ENCODE results near the gene KRTAP5-4. TPM values are rescaled to one million over a fixed set of nuclear protein-coding genes. Genes with fewer than 3 reads are reported as not detected.
"Not testable (repeated sequence)": the region's sequence is repeated elsewhere in the genome, so short reads cannot be mapped to it uniquely, and the experiment has no call there.

Gene KRTAP5-4
- polyA plus RNA-seq, 4 donors = not detected

- peaks cover 0 to 1% (median 0%) of the 10 kb centered on the region in 3 donors for H3K27me3 ChIP-seq (ENCODE audit: control insufficient read depth in 3 of 3, insufficient read depth in 3 of 3, low read length in 3 of 3)
- no peak overlapping the region for H3K27ac ChIP-seq (ENCODE audit: low read depth in 1 of 3, low read length in 2 of 3)
- H3K9me3 ChIP-seq (ENCODE audit: control insufficient read depth in 2 of 2, insufficient read depth in 1 of 2, low read depth in 1 of 2, low read length in 1 of 2) = no peaks in the 10 kb centered on the region
- no peak for FAIRE-seq
- H3K36me3 ChIP-seq (ENCODE audit: control insufficient read depth in 3 of 3, insufficient read depth in 2 of 3, low read depth in 1 of 3, low read length in 3 of 3) = no peaks in the 10 kb centered on the region
- no peak overlapping the region for H3K4me3 ChIP-seq (ENCODE audit: low read depth in 1 of 3, low read length in 3 of 3)
- 64 to 77% (median 74%) methylated on average over 5 of the region's 5 CpGs for WGBS, 3 donors
- DNase-seq = no peak
- peaks cover 0 to 29% (median 0%) of the 10 kb centered on the region in 3 donors for H3K4me1 ChIP-seq (ENCODE audit: control insufficient read depth in 3 of 3, insufficient read depth in 2 of 3, low read depth in 1 of 3, low read length in 2 of 3)
These were observed 29.0 kb upstream of the KRTAP5-4 start for GRCh38 chr11:1650918-1651262.

DNA sequence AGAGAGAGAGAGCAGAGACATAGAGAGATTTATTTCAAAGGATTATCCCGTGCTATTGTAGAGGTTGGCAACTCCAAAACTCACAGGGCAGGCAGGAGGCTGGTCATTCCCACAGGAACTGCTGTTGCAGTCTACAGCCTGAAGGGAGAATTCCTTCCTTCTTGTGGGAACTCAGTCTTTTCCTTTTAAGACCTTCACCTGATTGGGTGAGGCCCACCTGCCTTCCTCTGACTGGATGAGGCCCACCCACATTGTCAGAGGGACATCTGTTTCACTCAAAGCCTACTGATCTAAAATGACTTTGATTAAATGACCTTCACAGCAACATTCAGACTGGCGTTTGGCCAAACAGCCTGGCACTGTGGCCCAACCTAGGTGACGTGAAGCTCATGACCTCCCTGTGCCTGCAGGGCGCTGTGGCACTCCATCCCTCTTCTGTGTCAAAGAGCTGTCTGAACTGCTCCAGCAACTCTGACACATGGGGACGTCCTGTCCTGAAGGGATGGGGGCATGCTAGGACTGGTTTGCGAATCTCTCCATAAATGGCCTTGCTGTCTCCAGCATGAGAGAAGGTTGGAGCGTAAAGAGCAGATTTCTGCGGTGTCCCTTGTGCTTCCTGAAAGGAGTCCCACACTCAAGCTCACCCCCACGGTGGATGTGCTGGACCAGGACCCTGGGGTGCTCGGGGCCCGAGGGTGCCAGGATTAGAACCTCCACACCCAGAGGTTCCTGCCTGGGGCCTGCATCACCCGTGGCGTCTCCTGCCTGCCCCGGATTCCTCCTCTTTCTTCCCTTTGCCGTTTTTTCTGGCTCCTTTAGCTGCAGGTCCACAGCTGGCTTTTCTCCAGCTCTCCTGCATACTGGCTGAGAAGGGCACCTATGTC is 28.3 kb upstream of the KRTAP5-4 start:
- H3K27ac ChIP-seq (ENCODE audit: low read depth in 1 of 3, low read length in 2 of 3) = no peak overlapping the region
- no peak overlapping the region for H3K4me3 ChIP-seq (ENCODE audit: low read depth in 1 of 3, low read length in 3 of 3)
- WGBS, 3 donors = 72 to 83% (median 75%) methylated on average over 15 of the region's 15 CpGs
- DNase-seq (no peak), FAIRE-seq (no peak)
- H3K9me3 ChIP-seq (ENCODE audit: control insufficient read depth in 2 of 2, insufficient read depth in 1 of 2, low read depth in 1 of 2, low read length in 1 of 2) = no peaks in the 10 kb centered on the region
- H3K4me1 ChIP-seq (ENCODE audit: control insufficient read depth in 3 of 3, insufficient read depth in 2 of 3, low read depth in 1 of 3, low read length in 2 of 3) = peaks cover 0 to 23% (median 0%) of the 10 kb centered on the region in 3 donors
- H3K27me3 ChIP-seq (ENCODE audit: control insufficient read depth in 3 of 3, insufficient read depth in 3 of 3, low read length in 3 of 3) = peaks cover 0 to 1% (median under 1%) of the 10 kb centered on the region in 3 donors
- no peaks in the 10 kb centered on the region for H3K36me3 ChIP-seq (ENCODE audit: control insufficient read depth in 3 of 3, insufficient read depth in 2 of 3, low read depth in 1 of 3, low read length in 3 of 3)

GRCh38 chr11:1648653-1649420 is 26.9 kb upstream of the KRTAP5-4 start:
- DNase-seq (no peak), FAIRE-seq (no peak)
- H3K4me3 ChIP-seq (ENCODE audit: low read depth in 1 of 3, low read length in 3 of 3) = no peak overlapping the region
- H3K27me3 ChIP-seq (ENCODE audit: control insufficient read depth in 3 of 3, insufficient read depth in 3 of 3, low read length in 3 of 3) = peaks cover 0 to 2% (median 1%) of the 10 kb centered on the region in 3 donors
- H3K36me3 ChIP-seq (ENCODE audit: control insufficient read depth in 3 of 3, insufficient read depth in 2 of 3, low read depth in 1 of 3, low read length in 3 of 3) = no peaks in the 10 kb centered on the region
- no peaks in the 10 kb centered on the region for H3K9me3 ChIP-seq (ENCODE audit: control insufficient read depth in 2 of 2, insufficient read depth in 1 of 2, low read depth in 1 of 2, low read length in 1 of 2)
- peaks cover 0 to 9% (median 0%) of the 10 kb centered on the region in 3 donors for H3K4me1 ChIP-seq (ENCODE audit: control insufficient read depth in 3 of 3, insufficient read depth in 2 of 3, low read depth in 1 of 3, low read length in 2 of 3)
- 79 to 86% (median 80%) methylated on average over 28 of the region's 28 CpGs for WGBS, 3 donors
- no peak overlapping the region for H3K27ac ChIP-seq (ENCODE audit: low read depth in 1 of 3, low read length in 2 of 3)

- Histone ChIP-seq H3K9me3 (ENCODE audit: control insufficient read depth in 2 of 2, insufficient read depth in 1 of 2, low read depth in 1 of 2, low read length in 1 of 2) (no peaks in the 10 kb centered on the region), H3K4me3 (ENCODE audit: low read depth in 1 of 3, low read length in 3 of 3) (no peak overlapping the region), H3K4me1 (ENCODE audit: control insufficient read depth in 3 of 3, insufficient read depth in 2 of 3, low read depth in 1 of 3, low read length in 2 of 3) (peaks cover 0 to 7% (median 0%) of the 10 kb centered on the region in 3 donors), H3K27ac (ENCODE audit: low read depth in 1 of 3, low read length in 2 of 3) (no peak overlapping the region), H3K36me3 (ENCODE audit: control insufficient read depth in 3 of 3, insufficient read depth in 2 of 3, low read depth in 1 of 3, low read length in 3 of 3) (no peaks in the 10 kb centered on the region), H3K27me3 (ENCODE audit: control insufficient read depth in 3 of 3, insufficient read depth in 3 of 3, low read length in 3 of 3) (peaks cover 0 to 2% (median 1%) of the 10 kb centered on the region in 3 donors)
- no peak for FAIRE-seq
- 83 to 90% (median 88%) methylated on average over 35 of the region's 35 CpGs for WGBS, 3 donors
- DNase-seq = no peak
These were observed 26.1 kb upstream of the KRTAP5-4 start for GRCh38 chr11:1647901-1648652.

- H3K27me3 ChIP-seq (ENCODE audit: control insufficient read depth in 3 of 3, insufficient read depth in 3 of 3, low read length in 3 of 3); H3K9me3 ChIP-seq (ENCODE audit: control insufficient read depth in 2 of 2, insufficient read depth in 1 of 2, low read depth in 1 of 2, low read length in 1 of 2); H3K4me1 ChIP-seq (ENCODE audit: control insufficient read depth in 3 of 3, insufficient read depth in 2 of 3, low read depth in 1 of 3, low read length in 2 of 3); H3K27ac ChIP-seq (ENCODE audit: low read depth in 1 of 3, low read length in 2 of 3); H3K4me3 ChIP-seq (ENCODE audit: low read depth in 1 of 3, low read length in 3 of 3); DNase-seq; H3K36me3 ChIP-seq (ENCODE audit: control insufficient read depth in 3 of 3, insufficient read depth in 2 of 3, low read depth in 1 of 3, low read length in 3 of 3); FAIRE-seq: not testable (repeated sequence)
- WGBS, 3 donors = 84 to 88% (median 86%) methylated on average over 10 of the region's 10 CpGs
These were observed 24.6 kb upstream of the KRTAP5-4 start for GRCh38 chr11:1646540-1646939.

DNA sequence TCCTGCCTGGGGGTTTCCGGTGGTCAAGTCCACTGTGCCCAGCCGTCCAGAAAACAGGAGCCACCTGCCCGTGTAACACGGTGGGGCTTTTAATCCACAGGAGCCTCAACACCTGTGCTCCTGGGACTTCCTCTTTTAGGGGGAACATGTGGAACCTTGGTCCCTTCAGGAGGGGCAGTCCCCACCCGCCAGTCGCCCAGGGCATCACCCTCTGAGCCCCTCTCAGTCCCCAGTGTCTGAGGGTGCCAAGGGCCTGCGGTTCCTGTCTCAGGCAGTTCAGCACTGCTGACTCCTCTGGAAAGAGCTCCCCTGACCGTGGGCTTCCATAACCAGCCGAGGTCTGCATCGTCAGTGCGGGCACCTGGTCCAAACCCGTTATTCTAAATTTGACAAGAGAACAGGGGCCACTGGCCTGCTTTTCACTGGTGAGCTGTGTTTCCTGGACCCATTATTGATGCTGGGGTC is 23.5 kb upstream of the KRTAP5-4 start:
- Histone ChIP-seq H3K9me3 (ENCODE audit: control insufficient read depth in 2 of 2, insufficient read depth in 1 of 2, low read depth in 1 of 2, low read length in 1 of 2) (no peaks in the 10 kb centered on the region), H3K27ac (ENCODE audit: low read depth in 1 of 3, low read length in 2 of 3) (no peak overlapping the region), H3K4me1 (ENCODE audit: control insufficient read depth in 3 of 3, insufficient read depth in 2 of 3, low read depth in 1 of 3, low read length in 2 of 3) (no peaks in the 10 kb centered on the region), H3K4me3 (ENCODE audit: low read depth in 1 of 3, low read length in 3 of 3) (no peak overlapping the region), H3K36me3 (ENCODE audit: control insufficient read depth in 3 of 3, insufficient read depth in 2 of 3, low read depth in 1 of 3, low read length in 3 of 3) (no peaks in the 10 kb centered on the region), H3K27me3 (ENCODE audit: control insufficient read depth in 3 of 3, insufficient read depth in 3 of 3, low read length in 3 of 3) (peaks cover 0 to 2% (median 1%) of the 10 kb centered on the region in 3 donors)
- FAIRE-seq = no peak
- DNase-seq = no peak
- 63 to 72% (median 70%) methylated on average over 10 to 12 of the region's 12 CpGs for WGBS, 3 donors

DNA sequence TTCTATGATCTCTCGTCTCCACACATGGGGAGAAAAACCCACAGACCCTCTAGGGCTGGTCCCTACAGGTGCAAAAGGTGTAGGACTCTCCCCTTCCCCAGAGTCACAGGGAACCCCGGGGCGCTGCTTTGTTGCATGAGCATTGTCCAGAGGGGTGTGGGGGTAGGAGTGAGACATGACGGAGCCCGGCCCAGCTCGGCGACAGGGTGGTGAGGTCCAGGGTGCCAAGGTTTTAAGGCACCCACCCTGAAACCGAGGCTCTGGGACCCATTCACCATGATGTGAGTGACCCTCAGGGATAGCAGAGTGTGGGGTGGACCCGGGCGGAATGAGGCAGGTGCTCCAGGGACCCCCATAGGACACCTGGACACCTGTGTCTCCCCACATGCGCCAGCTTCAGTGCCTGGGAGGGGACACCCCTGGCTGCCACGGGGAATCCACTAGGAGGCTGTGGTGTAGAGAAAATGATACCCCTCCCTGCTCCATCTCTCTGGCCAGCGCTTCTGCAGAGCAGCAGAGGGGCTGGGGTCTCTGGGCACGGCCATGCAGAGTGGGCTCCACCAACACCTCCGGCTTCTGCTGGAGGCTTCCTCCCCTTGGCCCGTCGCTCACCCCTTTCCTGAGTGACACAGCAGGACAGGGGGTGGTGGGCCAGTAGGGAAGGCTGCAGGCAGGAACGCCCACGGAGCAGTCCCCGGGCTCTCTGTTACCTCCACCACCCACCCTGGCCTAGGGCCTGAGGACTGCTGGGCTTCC is 22.8 kb upstream of the KRTAP5-4 start:
- Histone ChIP-seq H3K27ac (ENCODE audit: low read depth in 1 of 3, low read length in 2 of 3) (no peak overlapping the region), H3K27me3 (ENCODE audit: control insufficient read depth in 3 of 3, insufficient read depth in 3 of 3, low read length in 3 of 3) (peaks cover 0 to 5% (median 2%) of the 10 kb centered on the region in 3 donors), H3K4me1 (ENCODE audit: control insufficient read depth in 3 of 3, insufficient read depth in 2 of 3, low read depth in 1 of 3, low read length in 2 of 3) (no peaks in the 10 kb centered on the region), H3K4me3 (ENCODE audit: low read depth in 1 of 3, low read length in 3 of 3) (no peak overlapping the region), H3K36me3 (ENCODE audit: control insufficient read depth in 3 of 3, insufficient read depth in 2 of 3, low read depth in 1 of 3, low read length in 3 of 3) (no peaks in the 10 kb centered on the region), H3K9me3 (ENCODE audit: control insufficient read depth in 2 of 2, insufficient read depth in 1 of 2, low read depth in 1 of 2, low read length in 1 of 2) (no peaks in the 10 kb centered on the region)
- DNase-seq (no peak), FAIRE-seq (no peak)
- WGBS, 3 donors = 73 to 82% (median 80%) methylated on average over 17 to 20 of the region's 20 CpGs

Data from small intestine (tissue), 7 donors.